MM.1S (cell line): Measurements from ENCODE around the gene LRIG2.

Source experiments
- EZH2 ChIP-seq: fragments of 300-600 bp; sonication (generic); optimal IDR thresholded peaks from 2 replicates; pipeline ENCODE3; 2017; ENCODE audit warnings: low read depth, mild to moderate bottlenecking, antibody characterized with exemption, low read length, mixed read lengths
- EZH2phosphoT487 ChIP-seq: fragments of 300-600 bp; sonication (generic); IDR thresholded peaks from 2 replicates; pipeline ENCODE4 v1.6.1; 2018; ENCODE audit warnings: antibody characterized with exemption, low read length
- TF ChIP-seq, protein P1 (sequence below): fragments of 300-600 bp; sonication (generic); IDR thresholded peaks from 2 replicates; pipeline ENCODE4 v1.5.1; 2016; ENCODE audit warnings: antibody characterized with exemption, low read length, mixed read lengths

DNA sequence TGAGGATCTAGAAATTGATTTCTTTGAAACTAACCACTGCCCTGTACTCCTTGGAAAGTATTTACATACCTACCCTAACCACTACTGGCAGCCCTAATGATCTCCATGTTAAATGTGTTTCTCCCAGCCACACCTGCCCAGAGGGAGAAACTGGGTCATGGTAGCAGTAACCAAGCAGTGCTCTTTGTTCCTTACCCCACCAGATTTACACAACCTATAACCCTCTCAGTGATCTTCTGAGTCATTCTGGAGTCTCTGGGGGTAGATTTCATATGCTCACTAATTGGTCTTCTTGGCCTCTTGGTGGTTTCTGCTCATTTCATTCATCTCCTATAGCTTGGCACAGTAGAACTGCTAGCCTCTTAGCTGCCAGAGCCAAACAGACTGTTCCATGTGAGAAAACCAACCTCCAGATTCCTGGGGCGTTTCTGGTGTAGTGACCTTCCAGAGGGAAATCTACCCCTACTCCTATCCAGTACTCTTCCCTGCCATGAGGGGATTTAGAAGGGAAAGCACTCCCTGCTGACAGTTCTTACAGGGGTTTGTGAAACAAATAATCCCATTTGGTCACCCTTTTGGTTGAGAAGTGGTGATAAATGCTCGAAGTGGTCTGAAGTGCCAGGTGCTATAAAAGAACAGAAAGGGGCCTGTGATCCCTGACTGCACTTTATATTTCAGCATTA lies 36.2 kb upstream of the LRIG2 start:
- TF ChIP-seq, protein P1, sequence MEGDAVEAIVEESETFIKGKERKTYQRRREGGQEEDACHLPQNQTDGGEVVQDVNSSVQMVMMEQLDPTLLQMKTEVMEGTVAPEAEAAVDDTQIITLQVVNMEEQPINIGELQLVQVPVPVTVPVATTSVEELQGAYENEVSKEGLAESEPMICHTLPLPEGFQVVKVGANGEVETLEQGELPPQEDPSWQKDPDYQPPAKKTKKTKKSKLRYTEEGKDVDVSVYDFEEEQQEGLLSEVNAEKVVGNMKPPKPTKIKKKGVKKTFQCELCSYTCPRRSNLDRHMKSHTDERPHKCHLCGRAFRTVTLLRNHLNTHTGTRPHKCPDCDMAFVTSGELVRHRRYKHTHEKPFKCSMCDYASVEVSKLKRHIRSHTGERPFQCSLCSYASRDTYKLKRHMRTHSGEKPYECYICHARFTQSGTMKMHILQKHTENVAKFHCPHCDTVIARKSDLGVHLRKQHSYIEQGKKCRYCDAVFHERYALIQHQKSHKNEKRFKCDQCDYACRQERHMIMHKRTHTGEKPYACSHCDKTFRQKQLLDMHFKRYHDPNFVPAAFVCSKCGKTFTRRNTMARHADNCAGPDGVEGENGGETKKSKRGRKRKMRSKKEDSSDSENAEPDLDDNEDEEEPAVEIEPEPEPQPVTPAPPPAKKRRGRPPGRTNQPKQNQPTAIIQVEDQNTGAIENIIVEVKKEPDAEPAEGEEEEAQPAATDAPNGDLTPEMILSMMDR = no peak
- no peak for TF ChIP-seq EZH2phosphoT487
- no peak for TF ChIP-seq EZH2
